ENCODE results near the gene LIAS.
"Not testable (repeated sequence)": the region's sequence is repeated elsewhere in the genome, so short reads cannot be mapped to it uniquely, and the experiment has no call there.

LIAS gene

DNA sequence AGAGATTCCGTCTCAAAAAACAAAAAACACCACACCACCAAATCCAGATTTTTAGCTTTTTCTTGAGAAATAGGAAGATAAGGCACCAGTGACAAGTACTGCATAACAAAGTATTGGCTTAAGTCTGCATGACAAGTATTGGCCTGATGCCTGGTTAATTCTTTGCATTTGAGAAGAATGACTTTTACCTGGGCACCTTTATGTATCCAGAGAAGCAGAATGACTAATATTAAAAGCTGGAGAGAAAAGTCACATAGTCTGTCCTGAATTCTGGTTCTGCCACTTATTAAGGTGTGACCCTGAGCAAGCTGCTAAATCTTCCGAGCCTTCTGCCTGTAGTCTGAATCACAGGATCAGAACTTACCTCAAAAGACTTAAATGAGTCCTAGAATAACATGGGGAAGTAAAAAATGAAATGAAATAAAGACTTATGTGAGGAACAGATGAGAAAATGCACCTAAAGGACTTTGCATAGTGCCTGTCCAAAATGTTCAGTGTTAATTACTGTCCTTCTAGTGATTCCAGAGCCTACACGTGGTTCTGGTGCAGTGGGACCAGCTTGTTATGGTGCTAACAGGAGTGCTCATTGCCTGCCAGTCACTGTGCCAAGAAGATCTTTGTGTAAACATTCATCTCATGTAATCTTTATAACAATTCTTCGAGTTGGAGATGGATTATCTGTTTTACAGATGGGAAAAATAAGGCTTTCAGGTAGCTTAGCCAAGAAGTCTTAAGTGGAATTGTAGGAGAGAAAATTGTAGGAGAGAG lies 36.8 kb downstream of the LIAS start:
- no peaks in the 10 kb centered on the region for H3K27me3 ChIP-seq (ENCODE audit: control insufficient read depth in 5 of 5, insufficient read depth in 4 of 5, low read length in 5 of 5)
- H3K9me3 ChIP-seq (ENCODE audit: control insufficient read depth in 5 of 5, low read length in 5 of 5): no peaks in the 10 kb centered on the region
- H3K4me3 ChIP-seq (ENCODE audit: low read depth in 1 of 5, low read length in 5 of 5): peak overlapping the region in 1 of 5 donors; percentile 4
- H3K9ac ChIP-seq (ENCODE audit: low read length in 5 of 5): peak overlapping the region in 1 of 5 donors; percentile 27
- peaks cover 0 to 13% (median 0%) of the 10 kb centered on the region in 5 donors for H3K4me1 ChIP-seq (ENCODE audit: control insufficient read depth in 5 of 5, insufficient read depth in 5 of 5, low read length in 5 of 5)
- H3K36me3 ChIP-seq (ENCODE audit: control insufficient read depth in 5 of 5, insufficient read depth in 5 of 5, low read length in 5 of 5): peaks cover 3 to 13% (median 9%) of the 10 kb centered on the region in 5 donors
- H3K27ac ChIP-seq (ENCODE audit: low read depth, low read length): no peak overlapping the region

DNA sequence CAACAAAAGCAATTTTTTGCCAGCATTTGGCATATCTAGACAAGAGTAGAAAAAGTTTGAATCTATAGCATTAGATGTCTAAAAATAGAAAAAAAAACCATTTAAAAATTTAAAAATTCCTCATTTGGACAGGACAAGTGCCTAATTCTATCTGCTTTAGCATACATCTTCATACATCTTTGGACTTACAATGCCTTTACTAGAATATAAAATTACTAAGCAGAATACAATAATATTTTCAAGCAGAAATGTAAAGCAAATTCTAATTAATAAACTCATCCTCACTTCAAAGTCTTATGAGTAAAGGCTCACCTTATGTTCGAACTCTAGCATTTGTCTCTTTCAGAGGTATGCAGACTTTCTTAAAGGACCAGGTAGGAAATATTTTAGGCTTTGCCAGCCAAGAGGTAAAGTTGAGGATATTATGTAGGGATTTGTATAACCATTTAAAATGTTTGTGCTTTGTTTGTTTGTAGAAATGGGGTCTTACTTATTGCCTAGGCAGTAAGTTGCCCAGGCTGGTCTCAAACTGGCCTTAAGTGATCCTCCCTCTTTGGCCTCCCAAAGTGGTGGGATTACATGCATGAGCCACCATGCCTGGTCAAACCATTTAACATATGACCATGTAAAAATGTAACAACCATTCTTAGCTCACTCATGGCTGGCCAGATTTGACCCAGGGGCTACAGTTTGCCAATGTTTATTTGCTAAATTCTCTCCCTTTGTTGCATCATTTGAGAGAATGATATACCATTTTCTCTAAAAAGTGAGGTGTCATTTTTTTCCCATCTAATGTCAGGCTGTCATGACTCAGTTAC lies 39.3 kb downstream of the LIAS start:
- Histone ChIP-seq H3K9ac (ENCODE audit: low read length in 5 of 5) (no peak overlapping the region), H3K4me3 (ENCODE audit: low read depth in 1 of 5, low read length in 5 of 5) (no peak overlapping the region), H3K9me3 (ENCODE audit: control insufficient read depth in 5 of 5, low read length in 5 of 5) (no peaks in the 10 kb centered on the region), H3K4me1 (ENCODE audit: control insufficient read depth in 5 of 5, insufficient read depth in 5 of 5, low read length in 5 of 5) (peaks cover 0 to 24% (median 6%) of the 10 kb centered on the region in 5 donors), H3K36me3 (ENCODE audit: control insufficient read depth in 5 of 5, insufficient read depth in 5 of 5, low read length in 5 of 5) (peaks cover 9 to 22% (median 16%) of the 10 kb centered on the region in 5 donors), H3K27me3 (ENCODE audit: control insufficient read depth in 5 of 5, insufficient read depth in 4 of 5, low read length in 5 of 5) (no peaks in the 10 kb centered on the region), H3K27ac (ENCODE audit: low read depth, low read length) (no peak overlapping the region)

DNA sequence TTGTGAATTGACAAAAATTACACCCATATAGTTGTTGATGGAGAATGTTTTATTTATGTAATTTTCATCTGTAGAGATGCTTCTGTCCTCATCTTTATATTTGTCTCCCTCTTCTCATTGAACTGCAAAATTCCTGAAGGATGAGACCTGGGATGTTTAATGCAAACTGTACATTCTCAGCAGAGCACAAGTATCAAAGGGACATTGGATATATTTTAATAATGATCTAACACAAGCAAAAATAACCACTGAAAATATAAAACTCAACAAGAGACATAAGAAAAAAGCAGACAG lies 39.8 kb downstream of the LIAS start:
- peaks cover 14 to 28% (median 22%) of the 10 kb centered on the region in 5 donors for H3K36me3 ChIP-seq (ENCODE audit: control insufficient read depth in 5 of 5, insufficient read depth in 5 of 5, low read length in 5 of 5)
- H3K4me1 ChIP-seq (ENCODE audit: control insufficient read depth in 5 of 5, insufficient read depth in 5 of 5, low read length in 5 of 5): peaks cover 0 to 24% (median 6%) of the 10 kb centered on the region in 5 donors
- H3K4me3 ChIP-seq (ENCODE audit: low read depth in 1 of 5, low read length in 5 of 5): no peak overlapping the region
- no peak overlapping the region for H3K9ac ChIP-seq (ENCODE audit: low read length in 5 of 5)
- H3K27me3 ChIP-seq (ENCODE audit: control insufficient read depth in 5 of 5, insufficient read depth in 4 of 5, low read length in 5 of 5): no peaks in the 10 kb centered on the region
- no peaks in the 10 kb centered on the region for H3K9me3 ChIP-seq (ENCODE audit: control insufficient read depth in 5 of 5, low read length in 5 of 5)
- H3K27ac ChIP-seq (ENCODE audit: low read depth, low read length): no peak overlapping the region

DNA sequence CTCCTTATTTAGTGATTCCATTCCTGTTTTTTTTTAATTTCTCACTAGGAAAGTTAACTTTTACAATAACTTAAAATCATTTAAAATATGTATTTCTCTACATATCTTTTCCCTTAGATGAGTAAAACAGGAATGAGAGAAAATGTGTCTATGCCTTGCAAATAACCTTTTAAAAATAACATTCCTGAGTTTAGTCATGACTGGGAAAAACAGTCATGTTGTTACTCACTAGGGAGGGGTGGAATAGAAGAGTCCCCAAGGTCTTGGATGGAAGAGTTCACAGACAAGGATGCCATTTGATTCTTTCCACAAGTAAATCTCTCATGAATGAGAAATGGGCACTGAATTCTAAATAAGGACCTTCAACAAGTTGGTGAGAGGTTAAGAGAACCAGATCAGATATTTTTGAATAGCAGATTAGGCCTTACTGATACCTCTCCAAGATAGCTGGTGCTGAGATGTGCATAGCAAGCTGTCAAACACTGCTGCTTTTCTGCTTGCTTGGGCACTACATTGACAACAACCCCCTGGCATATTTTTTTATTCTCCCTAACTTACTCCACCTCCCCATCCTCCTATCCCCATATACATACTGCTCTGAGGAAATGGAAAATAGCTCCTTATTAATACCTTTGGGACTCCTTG lies 43.3 kb downstream of the LIAS start:
- Histone ChIP-seq H3K4me3 (ENCODE audit: low read depth in 1 of 5, low read length in 5 of 5) (no peak overlapping the region), H3K27me3 (ENCODE audit: control insufficient read depth in 5 of 5, insufficient read depth in 4 of 5, low read length in 5 of 5) (no peaks in the 10 kb centered on the region), H3K9ac (ENCODE audit: low read length in 5 of 5) (peak overlapping the region in 1 of 5 donors; percentile 77), H3K4me1 (ENCODE audit: control insufficient read depth in 5 of 5, insufficient read depth in 5 of 5, low read length in 5 of 5) (peaks cover 0 to 10% (median 5%) of the 10 kb centered on the region in 5 donors), H3K9me3 (ENCODE audit: control insufficient read depth in 5 of 5, low read length in 5 of 5) (no peaks in the 10 kb centered on the region), H3K27ac (ENCODE audit: low read depth, low read length) (peak overlapping the region; percentile 84), H3K36me3 (ENCODE audit: control insufficient read depth in 5 of 5, insufficient read depth in 5 of 5, low read length in 5 of 5) (peaks cover 26 to 57% (median 48%) of the 10 kb centered on the region in 5 donors)

DNA sequence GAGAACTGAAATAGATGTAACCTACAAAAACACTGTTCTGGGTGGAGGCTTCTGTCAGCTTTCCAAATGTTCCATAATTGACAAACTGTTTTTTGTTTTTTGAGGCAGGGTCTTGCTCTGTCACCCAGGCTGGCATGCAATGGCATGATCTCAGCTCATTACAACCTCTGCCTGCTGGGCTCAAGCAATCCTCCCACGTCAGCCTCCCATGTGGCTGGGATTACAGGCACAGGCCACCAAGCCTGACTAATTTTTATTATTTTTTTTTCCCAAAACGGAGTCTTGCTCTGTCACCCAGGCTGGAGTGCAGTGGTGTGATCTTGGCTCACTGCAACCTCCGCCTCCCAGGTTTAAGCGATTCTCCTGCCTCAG lies 43.8 kb downstream of the LIAS start:
- Histone ChIP-seq H3K9ac (ENCODE audit: low read length in 5 of 5) (peak overlapping the region in 1 of 5 donors; percentile 77), H3K36me3 (ENCODE audit: control insufficient read depth in 5 of 5, insufficient read depth in 5 of 5, low read length in 5 of 5) (peaks cover 26 to 62% (median 51%) of the 10 kb centered on the region in 5 donors), H3K27ac (ENCODE audit: low read depth, low read length) (peak overlapping the region; percentile 84), H3K4me1 (ENCODE audit: control insufficient read depth in 5 of 5, insufficient read depth in 5 of 5, low read length in 5 of 5) (peaks cover 0 to 10% (median 5%) of the 10 kb centered on the region in 5 donors)
- H3K4me3 ChIP-seq (ENCODE audit: low read depth in 1 of 5, low read length in 5 of 5); H3K9me3 ChIP-seq (ENCODE audit: control insufficient read depth in 5 of 5, low read length in 5 of 5); H3K27me3 ChIP-seq (ENCODE audit: control insufficient read depth in 5 of 5, insufficient read depth in 4 of 5, low read length in 5 of 5): not testable (repeated sequence)

DNA sequence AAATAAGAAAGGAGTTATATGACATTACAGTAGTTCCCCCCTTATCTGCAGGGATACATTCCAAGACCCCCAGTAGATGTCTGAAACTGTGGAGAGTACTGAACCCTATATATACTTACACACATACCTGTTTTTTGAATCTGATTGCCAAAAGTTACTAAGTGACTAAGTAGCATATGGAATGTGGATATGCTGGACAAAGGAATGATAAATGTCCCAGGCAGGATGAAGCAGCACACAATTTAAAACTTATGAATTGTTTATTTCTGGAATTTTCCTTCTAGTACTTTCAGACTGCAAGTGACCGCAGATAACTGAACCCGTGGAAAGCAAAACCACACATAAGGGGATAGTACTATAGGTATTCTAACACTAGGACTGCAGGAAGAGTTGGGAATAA lies 45.7 kb downstream of the LIAS start:
- Histone ChIP-seq H3K4me3 (ENCODE audit: low read depth in 1 of 5, low read length in 5 of 5) (no peak overlapping the region), H3K9ac (ENCODE audit: low read length in 5 of 5) (no peak overlapping the region), H3K27ac (ENCODE audit: low read depth, low read length) (no peak overlapping the region), H3K36me3 (ENCODE audit: control insufficient read depth in 5 of 5, insufficient read depth in 5 of 5, low read length in 5 of 5) (peaks cover 23 to 71% (median 63%) of the 10 kb centered on the region in 5 donors), H3K4me1 (ENCODE audit: control insufficient read depth in 5 of 5, insufficient read depth in 5 of 5, low read length in 5 of 5) (peaks cover 0 to 10% (median 5%) of the 10 kb centered on the region in 5 donors), H3K9me3 (ENCODE audit: control insufficient read depth in 5 of 5, low read length in 5 of 5) (no peaks in the 10 kb centered on the region), H3K27me3 (ENCODE audit: control insufficient read depth in 5 of 5, insufficient read depth in 4 of 5, low read length in 5 of 5) (no peaks in the 10 kb centered on the region)

DNA sequence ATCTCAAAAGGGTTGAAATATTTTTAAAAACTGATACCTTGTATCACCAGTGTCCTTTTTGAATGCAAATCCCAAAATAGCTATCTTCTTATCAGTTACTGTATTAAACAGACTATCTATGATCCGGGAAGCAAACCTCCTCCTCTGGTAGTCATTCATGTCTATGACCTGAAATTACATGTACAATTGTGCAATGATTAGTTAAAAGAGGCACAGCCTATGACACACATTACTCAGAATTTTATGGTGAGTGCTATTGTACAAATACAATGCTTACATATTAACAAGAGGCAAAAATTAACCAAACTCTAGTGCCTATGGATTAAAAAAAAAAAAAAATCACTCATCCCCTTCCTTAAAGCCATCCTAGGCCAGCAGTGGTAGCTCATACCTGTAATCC lies 46.7 kb downstream of the LIAS start:
- H3K4me1 ChIP-seq (ENCODE audit: control insufficient read depth in 5 of 5, insufficient read depth in 5 of 5, low read length in 5 of 5): peaks cover 0 to 10% (median 5%) of the 10 kb centered on the region in 5 donors
- H3K36me3 ChIP-seq (ENCODE audit: control insufficient read depth in 5 of 5, insufficient read depth in 5 of 5, low read length in 5 of 5): peaks cover 32 to 81% (median 73%) of the 10 kb centered on the region in 5 donors

DNA sequence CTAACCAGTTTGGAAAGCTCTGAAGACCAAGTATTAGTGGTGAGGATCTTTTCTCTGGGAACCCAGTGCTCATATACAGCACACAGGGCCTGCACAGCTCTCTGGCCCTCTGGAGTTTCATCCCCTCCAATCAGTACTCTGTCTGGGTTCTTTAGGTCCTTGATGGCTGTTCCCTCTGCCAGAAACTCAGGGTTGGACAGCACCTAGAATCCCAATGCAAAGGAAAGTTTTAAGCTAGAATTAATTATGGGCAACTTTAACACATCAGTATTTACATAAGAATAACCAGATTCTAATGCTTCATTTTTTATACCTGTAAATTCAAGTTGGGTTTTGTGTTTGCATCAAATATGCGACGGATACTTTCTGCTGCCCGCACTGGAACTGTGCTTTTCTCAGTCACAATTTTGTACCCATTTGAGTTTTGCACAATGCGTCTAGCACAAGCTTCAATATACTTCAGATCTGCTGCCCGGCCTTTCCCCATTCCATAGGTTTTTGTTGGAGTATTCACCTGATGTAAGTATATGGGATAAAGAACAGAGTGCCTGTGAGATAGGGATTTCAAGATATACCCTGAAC lies 51.6 kb downstream of the LIAS start:
- no peaks in the 10 kb centered on the region for H3K4me1 ChIP-seq (ENCODE audit: control insufficient read depth in 5 of 5, insufficient read depth in 5 of 5, low read length in 5 of 5)
- H3K9me3 ChIP-seq (ENCODE audit: control insufficient read depth in 5 of 5, low read length in 5 of 5): no peaks in the 10 kb centered on the region
- H3K36me3 ChIP-seq (ENCODE audit: control insufficient read depth in 5 of 5, insufficient read depth in 5 of 5, low read length in 5 of 5): peaks cover 24 to 65% (median 53%) of the 10 kb centered on the region in 5 donors
- no peak overlapping the region for H3K9ac ChIP-seq (ENCODE audit: low read length in 5 of 5)
- no peak overlapping the region for H3K27ac ChIP-seq (ENCODE audit: low read depth, low read length)
- H3K4me3 ChIP-seq (ENCODE audit: low read depth in 1 of 5, low read length in 5 of 5): no peak overlapping the region
- no peaks in the 10 kb centered on the region for H3K27me3 ChIP-seq (ENCODE audit: control insufficient read depth in 5 of 5, insufficient read depth in 4 of 5, low read length in 5 of 5)

More for the DNA sequence above, 46.7 kb downstream of the LIAS start:
- Histone ChIP-seq H3K9me3 (ENCODE audit: control insufficient read depth in 5 of 5, low read length in 5 of 5) (no peaks in the 10 kb centered on the region), H3K27ac (ENCODE audit: low read depth, low read length) (no peak overlapping the region), H3K9ac (ENCODE audit: low read length in 5 of 5) (no peak overlapping the region), H3K27me3 (ENCODE audit: control insufficient read depth in 5 of 5, insufficient read depth in 4 of 5, low read length in 5 of 5) (no peaks in the 10 kb centered on the region), H3K4me3 (ENCODE audit: low read depth in 1 of 5, low read length in 5 of 5) (no peak overlapping the region)

DNA sequence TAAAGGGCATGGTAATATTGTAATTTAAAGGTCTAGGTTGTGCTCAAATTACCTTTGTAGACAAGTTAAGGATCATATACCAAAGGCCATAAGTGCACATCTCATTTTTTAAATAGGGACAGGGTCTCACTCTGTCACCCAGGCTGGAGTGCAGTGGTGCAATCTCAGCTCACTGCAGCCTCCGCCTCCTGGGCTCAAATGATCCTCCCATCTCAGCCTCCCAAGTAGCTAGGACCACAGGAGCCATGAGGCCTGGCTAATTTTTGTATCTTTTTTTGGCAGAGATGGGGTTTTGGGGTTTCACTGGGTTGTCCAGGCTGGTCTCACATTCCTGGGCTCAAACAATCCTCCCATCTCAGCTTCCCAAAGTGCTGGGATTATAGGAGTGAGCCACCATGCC lies 55.4 kb downstream of the LIAS start:
- H3K9ac ChIP-seq (ENCODE audit: low read length in 5 of 5); H3K9me3 ChIP-seq (ENCODE audit: control insufficient read depth in 5 of 5, low read length in 5 of 5); H3K27ac ChIP-seq (ENCODE audit: low read depth, low read length); H3K4me3 ChIP-seq (ENCODE audit: low read depth in 1 of 5, low read length in 5 of 5); H3K4me1 ChIP-seq (ENCODE audit: control insufficient read depth in 5 of 5, insufficient read depth in 5 of 5, low read length in 5 of 5); H3K27me3 ChIP-seq (ENCODE audit: control insufficient read depth in 5 of 5, insufficient read depth in 4 of 5, low read length in 5 of 5): not testable (repeated sequence)
- peaks cover 23 to 38% (median 29%) of the 10 kb centered on the region in 5 donors for H3K36me3 ChIP-seq (ENCODE audit: control insufficient read depth in 5 of 5, insufficient read depth in 5 of 5, low read length in 5 of 5)

Data from subcutaneous abdominal adipose tissue (tissue), 5 donors.